NB4 (cell line): ENCODE results near the gene ANKRD22.

Source experiments
- CTCF ChIP-seq: IDR thresholded peaks from one replicate; pipeline ENCODE4 v1.5.1; 2012; ENCODE audit warnings: low read depth, low read length
- MAX ChIP-seq: IDR thresholded peaks from 2 replicates; pipeline ENCODE4 v1.6.1; 2011; ENCODE audit warnings: low read depth, low read length
- POLR2A ChIP-seq: IDR thresholded peaks from 2 replicates; pipeline ENCODE4 v1.6.1; 2011; ENCODE audit warnings: mild to moderate bottlenecking; ENCODE audit not compliant: insufficient read length; ENCODE audit errors: extremely low read depth

GRCh38 chr10:88826388-88826787 is 25.3 kb downstream of the ANKRD22 start:
- TF ChIP-seq CTCF (no peak), MAX (no peak), POLR2A (no peak)
